PC-3 (cell line): ENCODE results near the gene MMP20.

Experiments
- CTCF ChIP-seq: fragments of 300-600 bp; sonication (generic); conservative IDR thresholded peaks from 2 replicates; pipeline ENCODE4 v1.5.1; 2017; ENCODE audit warnings: antibody characterized with exemption, low read depth, mild to moderate bottlenecking, low read length
- EZH2 ChIP-seq: fragments of 300-600 bp; sonication (generic); IDR thresholded peaks from one replicate; pipeline ENCODE4 v1.6.1; 2017; ENCODE audit warnings: antibody characterized with exemption, mild to moderate bottlenecking, low read length; ENCODE audit not compliant: unreplicated experiment

DNA sequence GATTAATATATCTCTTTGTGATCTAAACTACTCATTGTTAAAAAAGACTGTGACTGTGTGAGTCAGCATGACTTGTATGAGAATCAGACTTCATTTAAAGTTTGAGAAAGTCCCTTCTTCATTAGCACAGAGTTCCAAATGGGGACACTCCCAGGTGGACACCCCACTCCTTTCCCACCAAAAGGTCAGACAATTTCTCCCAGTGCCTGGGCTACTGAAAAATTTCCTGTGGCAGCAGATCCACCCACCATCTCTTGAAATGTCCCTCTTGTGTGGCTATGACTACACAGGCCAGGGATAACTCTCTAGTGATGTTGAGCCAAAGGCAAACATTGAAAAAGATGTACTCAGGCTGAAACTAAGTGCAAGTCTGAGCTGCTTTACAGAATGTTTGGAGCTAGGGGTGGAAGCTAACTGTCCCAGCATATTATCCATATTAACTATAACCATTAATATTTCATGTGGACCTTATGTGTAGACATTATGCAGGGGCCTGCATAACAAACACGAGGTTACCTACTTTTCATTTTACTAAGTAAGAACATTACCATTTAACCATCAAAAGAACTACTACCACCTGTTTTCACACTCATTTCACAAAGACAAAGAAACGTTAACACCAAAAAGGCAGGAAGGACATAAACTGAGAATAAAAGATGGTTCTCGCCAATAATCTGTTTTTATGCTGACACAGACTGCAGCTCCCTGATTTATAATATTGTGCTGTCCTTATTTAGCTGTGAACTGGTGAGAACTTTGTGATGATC lies 44.8 kb downstream of the MMP20 start:
- TF ChIP-seq CTCF: no peak
- TF ChIP-seq EZH2: no peak
